Mesothelial cell of epicardium (in vitro differentiated cells): Measurements from ENCODE around the gene KRT38. TPM values are rescaled to one million over a fixed set of nuclear protein-coding genes. Genes with fewer than 3 reads are reported as not detected.
"Not testable (repeated sequence)": the region's sequence is repeated elsewhere in the genome, so short reads cannot be mapped to it uniquely, and the experiment has no call there.

ENCODE experiments used
- DNase-seq, 2 experiments: peaks; one replicate each; pipeline ENCODE4 v3.0.0; 2021; ENCODE audit warnings: low spot score in 2 of 2; ENCODE audit not compliant: unreplicated experiment in 2 of 2
- H3K27ac Mint-ChIP-seq: 2 replicates; pipeline ENCODE4 v1.8.0; 2021; ENCODE audit warnings: mixed read lengths
- H3K27me3 Mint-ChIP-seq: 2 replicates; pipeline ENCODE4 v1.8.0; 2021; ENCODE audit warnings: low read depth, mixed read lengths
- H3K36me3 Mint-ChIP-seq: 2 replicates; pipeline ENCODE4 v1.8.0; 2021; ENCODE audit warnings: mixed read lengths
- H3K4me1 Mint-ChIP-seq: 2 replicates; pipeline ENCODE4 v1.8.0; 2021; ENCODE audit warnings: mixed read lengths
- H3K4me3 Mint-ChIP-seq: 2 replicates; pipeline ENCODE4 v1.8.0; 2021; ENCODE audit warnings: mild to moderate bottlenecking, moderate library complexity, mixed read lengths
- H3K9me3 Mint-ChIP-seq: 2 replicates; pipeline ENCODE4 v1.8.0; 2021; ENCODE audit warnings: mixed read lengths
- total RNA-seq: library from RNA; stranded (reverse); gene quantifications from 3 replicates; pipeline ENCODE4 v1.2.1, GENCODE V29; 2021
- TF ChIP-seq, protein P1 (sequence below): fragments of 200-600 bp; sonication (generic); IDR thresholded peaks from one replicate; pipeline ENCODE4 v1.5.0; 2021; ENCODE audit warnings: antibody characterized with exemption; ENCODE audit not compliant: unreplicated experiment

The KRT38 gene
- total RNA-seq, 1 donor from 2014 or later, result not detected

GRCh38 chr17:41433586-41433985, 7.2 kb downstream of the KRT38 start:
- DNase-seq, result no peak
- Mint-ChIP-seq H3K9me3 (no peaks in the 10 kb centered on the region), H3K4me1 (peaks cover 7% of the 10 kb centered on the region), H3K27ac (no peak overlapping the region), H3K27me3 (no peaks in the 10 kb centered on the region), H3K4me3 (no peak overlapping the region), H3K36me3 (no peaks in the 10 kb centered on the region)
- TF ChIP-seq, protein P1, sequence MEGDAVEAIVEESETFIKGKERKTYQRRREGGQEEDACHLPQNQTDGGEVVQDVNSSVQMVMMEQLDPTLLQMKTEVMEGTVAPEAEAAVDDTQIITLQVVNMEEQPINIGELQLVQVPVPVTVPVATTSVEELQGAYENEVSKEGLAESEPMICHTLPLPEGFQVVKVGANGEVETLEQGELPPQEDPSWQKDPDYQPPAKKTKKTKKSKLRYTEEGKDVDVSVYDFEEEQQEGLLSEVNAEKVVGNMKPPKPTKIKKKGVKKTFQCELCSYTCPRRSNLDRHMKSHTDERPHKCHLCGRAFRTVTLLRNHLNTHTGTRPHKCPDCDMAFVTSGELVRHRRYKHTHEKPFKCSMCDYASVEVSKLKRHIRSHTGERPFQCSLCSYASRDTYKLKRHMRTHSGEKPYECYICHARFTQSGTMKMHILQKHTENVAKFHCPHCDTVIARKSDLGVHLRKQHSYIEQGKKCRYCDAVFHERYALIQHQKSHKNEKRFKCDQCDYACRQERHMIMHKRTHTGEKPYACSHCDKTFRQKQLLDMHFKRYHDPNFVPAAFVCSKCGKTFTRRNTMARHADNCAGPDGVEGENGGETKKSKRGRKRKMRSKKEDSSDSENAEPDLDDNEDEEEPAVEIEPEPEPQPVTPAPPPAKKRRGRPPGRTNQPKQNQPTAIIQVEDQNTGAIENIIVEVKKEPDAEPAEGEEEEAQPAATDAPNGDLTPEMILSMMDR, result no peak

GRCh38 chr17:41430376-41430775, 10.4 kb downstream of the KRT38 start:
- H3K4me1 Mint-ChIP-seq, H3K27me3 Mint-ChIP-seq, DNase-seq, H3K4me3 Mint-ChIP-seq, H3K9me3 Mint-ChIP-seq, H3K36me3 Mint-ChIP-seq, H3K27ac Mint-ChIP-seq: not testable (repeated sequence)

DNA sequence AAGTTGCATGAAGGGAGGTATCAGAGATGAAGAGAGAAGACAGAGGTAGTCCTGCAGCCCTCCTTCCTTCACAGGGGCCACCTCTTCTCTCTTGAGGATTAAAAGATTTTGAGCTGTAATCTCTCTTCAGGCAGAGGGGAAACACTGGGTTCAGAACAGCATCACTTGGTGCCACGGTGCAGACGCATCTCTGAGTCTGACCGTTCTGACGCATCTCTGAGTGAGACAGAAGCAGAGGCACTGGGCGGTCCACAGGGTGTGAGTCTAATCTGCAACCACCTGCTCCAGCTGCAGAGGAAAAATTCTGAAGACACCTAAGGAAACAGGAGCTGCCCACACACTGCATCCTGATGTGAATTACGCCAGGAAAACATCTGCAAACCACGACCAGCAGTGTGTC, 11.1 kb downstream of the KRT38 start:
- no peak for DNase-seq

GRCh38 chr17:41428591-41429291, 12.0 kb downstream of the KRT38 start:
- Mint-ChIP-seq H3K27me3 (no peaks in the 10 kb centered on the region), H3K4me3 (no peak overlapping the region), H3K9me3 (no peaks in the 10 kb centered on the region), H3K36me3 (no peaks in the 10 kb centered on the region), H3K27ac (no peak overlapping the region), H3K4me1 (peaks cover 4% of the 10 kb centered on the region)
- DNase-seq, result no peak
- TF ChIP-seq, protein P1, result no peak

More for the DNA sequence above, 11.1 kb downstream of the KRT38 start:
- no peaks in the 10 kb centered on the region for H3K36me3 Mint-ChIP-seq
- H3K27me3 Mint-ChIP-seq, result no peaks in the 10 kb centered on the region
- no peak overlapping the region for H3K4me3 Mint-ChIP-seq
- TF ChIP-seq, protein P1, result no peak
- no peak overlapping the region for H3K27ac Mint-ChIP-seq
- H3K9me3 Mint-ChIP-seq, result no peaks in the 10 kb centered on the region
- peaks cover 7% of the 10 kb centered on the region for H3K4me1 Mint-ChIP-seq

- Mint-ChIP-seq H3K27ac (no peak within 1 kb of the TSS), H3K36me3 (no peaks in the 10 kb centered on the region), H3K27me3 (no peaks in the 10 kb centered on the region), H3K4me3 (no peak within 1 kb of the TSS), H3K4me1 (peaks cover 17% of the 10 kb centered on the region), H3K9me3 (no peaks in the 10 kb centered on the region)
- TF ChIP-seq, protein P1, result no peak
- DNase-seq, result no peak
Observed at GRCh38 chr17:41424111-41424635, 16.6 kb downstream of the KRT38 start, which contains the start of gene KRT37. Gene KRT37 (minus strand): TSS chr17:41424585. CDS start chr17:41424523, 62 bp downstream.

DNA sequence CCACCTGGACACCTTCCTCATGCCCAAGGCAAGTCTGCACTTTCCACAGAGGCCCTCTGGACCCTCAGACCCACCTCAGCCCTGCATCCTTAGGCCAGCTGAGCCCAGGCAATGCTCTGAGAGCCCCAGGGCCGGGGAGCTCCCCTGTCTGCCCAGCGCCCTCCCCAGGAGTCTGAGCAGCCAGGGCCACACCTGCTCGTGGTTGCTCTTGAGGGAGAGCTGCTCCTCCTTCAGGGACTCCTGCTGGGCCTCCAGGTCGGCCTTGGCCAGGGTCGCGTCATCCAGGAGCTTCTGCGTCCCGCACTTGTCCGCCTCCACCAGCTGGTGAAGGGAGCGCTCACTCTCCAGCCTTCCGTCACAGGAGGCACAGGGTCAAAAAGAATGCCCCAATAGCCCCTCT, 18.2 kb downstream of the KRT38 start:
- H3K4me3 Mint-ChIP-seq, H3K9me3 Mint-ChIP-seq, DNase-seq, H3K27ac Mint-ChIP-seq, H3K36me3 Mint-ChIP-seq, H3K27me3 Mint-ChIP-seq: not testable (repeated sequence)
- H3K4me1 Mint-ChIP-seq, result peaks cover 28% of the 10 kb centered on the region
